Mucosa of stomach (tissue), 1 donor: ENCODE measurements around the gene KIFC3.

Experiments
- H3K27me3 ChIP-seq: one replicate; pipeline ENCODE4 v1.7.0; 2013; ENCODE audit warnings: mild to moderate bottlenecking, low read length; ENCODE audit not compliant: control insufficient read depth, insufficient read depth
- H3K36me3 ChIP-seq: one replicate; pipeline ENCODE4 v1.7.0; 2013; ENCODE audit warnings: low read length; ENCODE audit not compliant: control insufficient read depth, insufficient read depth
- H3K4me1 ChIP-seq: one replicate; pipeline ENCODE4 v1.7.0; 2013; ENCODE audit warnings: mild to moderate bottlenecking, low read length; ENCODE audit not compliant: control insufficient read depth, insufficient read depth
- H3K4me3 ChIP-seq: one replicate; pipeline ENCODE4 v1.7.0; 2013; ENCODE audit warnings: low read length
- H3K9ac ChIP-seq: one replicate; pipeline ENCODE4 v1.7.0; 2013; ENCODE audit warnings: mild to moderate bottlenecking, low read length, moderate library complexity
- H3K9me3 ChIP-seq: one replicate; pipeline ENCODE4 v1.7.0; 2013; ENCODE audit warnings: mild to moderate bottlenecking, low read length, moderate library complexity; ENCODE audit not compliant: control insufficient read depth
- donor health status: Pancreatic carcinoma.

KIFC3 gene

DNA sequence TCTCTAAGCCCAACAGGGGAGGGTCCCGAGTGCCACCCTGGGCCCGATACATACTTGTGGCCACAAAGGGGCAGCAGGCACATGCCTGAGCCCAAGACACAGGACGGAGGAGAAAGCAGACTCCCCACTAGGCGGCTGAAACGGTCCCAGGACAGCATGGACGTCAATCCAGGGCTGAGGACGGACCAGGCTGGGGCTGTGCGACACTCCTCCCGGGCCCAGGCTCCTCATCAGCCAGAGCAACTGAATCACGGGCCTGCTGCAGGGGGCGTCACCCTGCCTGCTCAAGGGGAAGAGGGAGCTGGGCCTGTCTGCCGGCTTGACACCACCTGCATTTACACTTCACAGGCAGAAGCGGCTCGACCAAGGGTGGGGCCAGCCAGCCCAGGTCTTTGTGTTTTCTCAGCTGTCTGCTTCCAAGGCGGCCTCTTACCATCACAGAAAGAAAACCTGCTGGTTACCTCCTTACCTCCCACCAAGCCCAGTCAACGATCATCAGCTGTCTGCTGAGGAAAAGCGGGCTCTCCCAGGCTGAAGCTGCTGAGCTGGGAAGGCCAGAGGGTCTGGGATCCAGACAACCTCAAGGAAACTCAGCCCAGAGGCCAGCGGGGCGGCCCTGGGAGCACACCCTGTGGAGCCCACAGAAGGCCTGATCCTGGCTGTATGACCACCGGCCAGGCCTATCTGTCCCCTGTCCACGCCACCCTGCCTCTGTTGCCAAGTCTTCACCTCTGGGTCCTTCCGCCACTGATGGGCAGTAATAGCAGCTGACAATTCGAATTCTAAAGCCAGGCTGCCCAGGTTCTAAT, 26.4 kb downstream of the KIFC3 start:
- H3K9ac ChIP-seq, result no peak overlapping the region
- H3K4me3 ChIP-seq, result no peak overlapping the region
- H3K27me3 ChIP-seq, result no peaks in the 10 kb centered on the region
- no peaks in the 10 kb centered on the region for H3K4me1 ChIP-seq
- H3K9me3 ChIP-seq, result no peaks in the 10 kb centered on the region
- H3K36me3 ChIP-seq, result no peaks in the 10 kb centered on the region

DNA sequence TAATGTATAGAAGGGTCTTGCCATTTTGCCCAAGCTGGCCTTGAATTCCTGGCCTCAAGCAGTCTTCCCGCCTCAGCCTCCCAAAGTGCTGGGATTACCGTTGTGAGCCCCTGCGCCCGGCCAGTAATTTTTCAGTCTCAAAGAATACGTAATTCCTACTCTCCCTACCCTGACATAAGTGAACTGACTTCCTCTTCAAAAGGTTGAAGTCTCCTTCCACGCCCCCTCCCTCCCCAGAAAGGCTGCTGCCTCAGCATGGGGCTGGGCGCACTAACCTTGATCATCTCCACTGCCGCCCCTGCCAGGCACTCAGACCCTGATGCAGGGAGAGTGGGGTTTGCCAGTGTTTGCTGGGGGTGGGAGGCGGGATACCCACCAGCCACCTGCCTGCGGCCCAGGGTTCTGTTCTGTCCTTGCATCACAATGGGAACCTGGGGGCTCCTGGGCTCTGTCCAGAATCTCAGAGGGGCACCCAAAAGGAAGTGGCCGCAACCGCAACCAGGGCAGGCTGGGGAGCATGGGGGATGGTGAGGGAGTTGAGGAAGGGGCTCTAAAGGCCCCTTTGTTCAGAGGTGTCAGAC, 27.5 kb downstream of the KIFC3 start:
- no peaks in the 10 kb centered on the region for H3K36me3 ChIP-seq
- H3K4me1 ChIP-seq, result no peaks in the 10 kb centered on the region
- no peak overlapping the region for H3K9ac ChIP-seq
- no peaks in the 10 kb centered on the region for H3K9me3 ChIP-seq
- no peaks in the 10 kb centered on the region for H3K27me3 ChIP-seq
- H3K4me3 ChIP-seq, result no peak overlapping the region

DNA sequence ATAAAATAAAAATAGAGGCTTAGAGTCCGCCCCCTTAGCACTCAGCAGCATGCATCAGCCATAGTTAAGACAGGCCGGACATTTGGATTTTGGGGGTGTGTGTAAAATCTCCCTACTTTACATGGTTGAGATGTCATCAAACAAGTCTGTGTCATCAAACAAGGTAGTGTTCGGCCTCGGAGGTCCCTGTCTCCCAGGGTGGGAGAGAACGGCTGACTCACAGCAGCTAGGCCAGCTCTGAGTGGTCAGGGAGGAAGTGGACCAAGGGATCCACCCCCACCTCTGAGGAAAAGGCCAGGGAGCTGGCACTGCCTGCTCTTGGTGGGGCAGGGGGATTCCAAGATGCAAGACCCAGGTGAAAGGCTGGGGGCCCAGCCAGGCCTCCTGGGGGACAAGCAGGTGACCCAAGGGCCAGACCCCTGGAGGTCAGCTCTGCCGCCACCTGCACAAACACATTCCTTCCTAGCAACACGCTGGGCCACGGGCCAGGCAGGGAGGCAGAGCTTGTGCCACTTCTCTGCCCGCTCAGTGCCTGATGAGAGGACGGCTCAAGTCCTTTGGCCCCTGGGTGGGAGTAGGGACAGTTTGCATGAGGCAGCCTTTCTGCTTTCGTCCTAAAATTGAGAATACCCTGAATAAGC, 28.5 kb downstream of the KIFC3 start:
- Histone ChIP-seq H3K27me3 (no peaks in the 10 kb centered on the region), H3K9ac (no peak overlapping the region), H3K4me1 (no peaks in the 10 kb centered on the region), H3K36me3 (no peaks in the 10 kb centered on the region), H3K9me3 (no peaks in the 10 kb centered on the region), H3K4me3 (no peak overlapping the region)

DNA sequence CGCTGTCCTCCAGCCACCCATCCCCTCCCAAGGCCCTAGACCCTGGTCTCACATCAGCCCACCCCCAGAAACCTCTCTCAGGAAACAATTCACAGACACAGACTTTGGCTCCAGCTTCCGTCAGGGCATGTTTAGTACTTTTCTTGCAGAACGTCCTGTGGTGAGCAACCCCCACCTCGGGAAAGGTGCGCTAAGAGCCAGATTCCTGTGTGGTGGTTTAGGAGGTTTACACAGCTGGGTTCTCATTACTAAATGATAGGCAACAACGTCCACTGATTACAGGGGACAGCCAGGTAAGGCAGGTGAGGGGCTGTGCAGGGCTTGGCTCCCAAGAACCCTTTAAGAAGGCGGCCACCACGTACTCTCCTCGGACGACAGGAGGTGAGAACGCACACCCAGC, 29.3 kb downstream of the KIFC3 start:
- Histone ChIP-seq H3K9me3 (no peaks in the 10 kb centered on the region), H3K4me1 (no peaks in the 10 kb centered on the region), H3K4me3 (no peak overlapping the region), H3K9ac (no peak overlapping the region), H3K36me3 (no peaks in the 10 kb centered on the region), H3K27me3 (no peaks in the 10 kb centered on the region)

DNA sequence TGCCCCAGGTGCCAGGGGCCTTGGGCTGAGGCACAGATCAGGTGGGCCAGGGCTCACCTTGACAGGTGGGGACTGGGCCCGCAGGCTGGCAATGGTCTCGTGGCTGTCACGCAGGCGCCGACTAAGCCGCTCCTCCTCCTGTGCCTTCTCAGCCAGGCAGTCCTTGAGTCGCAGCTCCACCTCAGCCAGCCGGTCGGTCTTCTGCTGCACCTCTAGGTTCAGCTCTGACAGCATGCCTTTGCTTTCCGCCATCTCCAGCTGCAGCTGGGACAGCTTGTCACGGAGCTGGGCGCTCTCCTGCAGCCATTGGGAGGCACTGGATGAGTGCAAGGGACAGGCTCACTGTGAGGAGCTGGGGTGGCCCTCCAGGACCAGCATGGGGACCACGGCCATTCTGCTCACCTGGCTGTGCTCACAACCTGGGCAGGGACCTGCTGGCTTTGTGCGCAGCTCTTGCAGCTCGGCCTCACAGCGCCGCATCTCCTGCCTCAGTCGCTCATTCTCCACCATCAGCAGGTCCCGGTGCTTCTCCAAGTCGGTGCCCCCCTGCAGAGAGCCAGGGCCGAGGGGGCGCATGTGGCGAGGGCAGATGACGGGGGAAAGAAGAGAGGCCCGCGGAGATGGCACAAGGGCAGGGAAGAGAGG, 31.0 kb downstream of the KIFC3 start:
- H3K27me3 ChIP-seq, result no peaks in the 10 kb centered on the region
- no peaks in the 10 kb centered on the region for H3K36me3 ChIP-seq
- no peaks in the 10 kb centered on the region for H3K4me1 ChIP-seq
- no peak overlapping the region for H3K9ac ChIP-seq
- H3K9me3 ChIP-seq, result no peaks in the 10 kb centered on the region
- H3K4me3 ChIP-seq, result no peak overlapping the region

DNA sequence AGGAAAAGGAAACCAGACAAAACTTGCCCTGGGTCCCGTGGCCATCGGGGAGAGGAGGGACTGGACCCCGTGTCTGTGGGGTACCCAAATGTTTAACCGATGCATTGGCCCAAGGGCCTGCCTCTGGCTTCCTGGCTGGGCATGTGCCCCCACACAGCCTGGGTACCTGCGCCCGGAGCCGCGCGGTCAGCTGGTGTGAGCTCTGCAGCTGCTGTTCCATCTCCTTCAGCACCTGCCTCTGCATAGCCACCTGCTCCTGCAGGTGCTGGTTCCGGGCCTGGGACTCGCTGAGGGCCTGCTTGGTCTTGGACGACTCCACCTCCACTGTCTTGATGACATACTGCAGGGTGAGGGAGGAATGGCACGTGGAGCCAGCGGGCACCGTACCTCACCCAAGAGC, 31.9 kb downstream of the KIFC3 start:
- Histone ChIP-seq H3K36me3 (no peaks in the 10 kb centered on the region), H3K4me1 (no peaks in the 10 kb centered on the region), H3K9ac (no peak overlapping the region), H3K9me3 (no peaks in the 10 kb centered on the region), H3K27me3 (no peaks in the 10 kb centered on the region), H3K4me3 (no peak overlapping the region)

DNA sequence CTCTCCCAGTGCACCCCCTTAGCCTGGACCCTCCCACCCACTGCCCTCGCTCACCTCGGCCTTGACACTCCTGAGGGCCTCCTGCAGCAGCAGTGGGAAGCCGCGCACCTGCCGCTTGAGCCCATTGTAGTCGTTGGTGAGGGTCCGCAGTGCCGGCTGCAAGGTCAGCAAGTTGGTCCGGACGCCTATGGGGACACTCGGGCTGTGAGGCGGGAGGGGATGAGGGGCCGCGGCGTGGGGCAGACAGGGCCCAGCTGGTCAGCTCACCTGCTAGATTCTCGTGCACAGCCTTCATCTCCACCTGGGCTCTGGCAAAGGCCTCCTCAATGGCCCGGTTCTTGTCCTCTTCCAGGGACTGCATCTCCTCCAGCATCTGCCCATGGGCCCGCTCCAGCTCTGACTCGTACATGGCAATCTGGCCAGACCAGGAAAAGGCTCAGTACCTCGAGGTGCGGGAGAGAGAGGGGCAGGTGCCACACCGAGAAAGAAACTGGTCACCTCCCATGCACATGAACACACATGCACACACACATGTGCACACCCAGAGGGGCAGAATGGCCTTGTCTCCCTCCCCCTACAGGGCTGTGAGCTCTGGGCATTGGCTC, 32.6 kb downstream of the KIFC3 start:
- no peaks in the 10 kb centered on the region for H3K9me3 ChIP-seq
- H3K4me3 ChIP-seq, result no peak overlapping the region
- H3K36me3 ChIP-seq, result no peaks in the 10 kb centered on the region
- no peaks in the 10 kb centered on the region for H3K27me3 ChIP-seq
- H3K9ac ChIP-seq, result no peak overlapping the region
- no peaks in the 10 kb centered on the region for H3K4me1 ChIP-seq

DNA sequence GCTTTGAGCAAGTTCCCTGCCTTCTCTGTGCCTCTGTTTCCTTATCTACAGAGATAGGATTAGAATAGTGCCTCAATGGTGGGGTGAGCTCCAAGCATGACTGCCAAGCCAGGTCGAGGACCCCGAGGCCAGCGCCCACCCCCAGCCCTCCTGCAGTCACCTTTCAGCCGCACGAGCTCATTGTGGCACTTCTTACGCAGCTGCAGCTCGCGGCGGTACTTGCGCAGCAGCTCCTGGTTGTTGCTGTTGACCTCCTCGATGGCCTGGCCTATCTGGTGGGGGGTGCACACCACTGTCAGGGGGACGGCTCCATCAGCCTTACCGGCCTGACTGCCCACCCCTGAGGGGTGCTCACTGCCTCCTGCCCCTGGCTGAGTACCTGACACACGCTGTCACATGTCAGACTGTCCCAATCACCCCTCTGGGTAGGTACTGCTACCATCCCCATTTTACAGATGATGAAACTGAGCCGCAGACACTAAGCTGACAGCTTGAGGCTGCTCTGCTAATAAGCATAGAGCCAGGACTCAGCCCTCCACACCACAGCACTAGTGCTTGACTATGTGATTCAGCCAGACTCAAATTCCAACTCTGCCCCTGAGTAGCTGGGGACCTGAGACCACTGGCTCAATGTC, 35.5 kb downstream of the KIFC3 start:
- H3K36me3 ChIP-seq, result no peaks in the 10 kb centered on the region

DNA sequence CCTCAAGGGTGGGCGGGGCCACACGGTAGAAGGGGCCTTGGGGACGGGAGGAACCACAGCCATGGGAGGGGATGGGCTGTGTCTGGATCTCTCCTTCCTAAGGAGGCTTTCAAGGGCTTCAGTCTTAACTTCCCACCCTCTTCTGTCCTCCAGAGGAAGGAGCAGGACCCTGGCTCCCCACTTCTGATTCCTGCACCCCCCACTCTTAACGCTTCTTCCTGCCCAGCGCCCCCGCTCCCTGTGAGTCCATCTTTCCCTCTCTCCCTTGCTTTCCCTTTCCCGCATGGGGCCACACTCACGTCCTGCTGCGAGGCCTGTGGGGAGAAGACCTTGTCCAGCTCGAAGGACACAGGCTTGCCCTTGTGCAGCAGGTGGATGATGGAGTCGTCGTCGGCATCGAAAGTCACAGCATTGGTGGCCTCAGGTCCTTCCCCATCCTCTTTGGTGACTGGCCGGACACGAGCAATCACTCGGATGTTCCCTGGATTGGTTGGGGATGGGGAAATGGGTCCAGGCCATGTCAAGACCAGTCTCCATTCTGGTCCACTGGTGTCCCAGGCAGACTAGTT, 37.0 kb downstream of the KIFC3 start:
- H3K4me1 ChIP-seq, result no peaks in the 10 kb centered on the region
- H3K4me3 ChIP-seq, result no peak overlapping the region
- no peaks in the 10 kb centered on the region for H3K9me3 ChIP-seq
- no peak overlapping the region for H3K9ac ChIP-seq
- H3K27me3 ChIP-seq, result no peaks in the 10 kb centered on the region
- no peaks in the 10 kb centered on the region for H3K36me3 ChIP-seq

More for the DNA sequence above, 35.5 kb downstream of the KIFC3 start:
- Histone ChIP-seq H3K4me3 (no peak overlapping the region), H3K9me3 (no peaks in the 10 kb centered on the region), H3K9ac (no peak overlapping the region), H3K4me1 (no peaks in the 10 kb centered on the region), H3K27me3 (no peaks in the 10 kb centered on the region)

DNA sequence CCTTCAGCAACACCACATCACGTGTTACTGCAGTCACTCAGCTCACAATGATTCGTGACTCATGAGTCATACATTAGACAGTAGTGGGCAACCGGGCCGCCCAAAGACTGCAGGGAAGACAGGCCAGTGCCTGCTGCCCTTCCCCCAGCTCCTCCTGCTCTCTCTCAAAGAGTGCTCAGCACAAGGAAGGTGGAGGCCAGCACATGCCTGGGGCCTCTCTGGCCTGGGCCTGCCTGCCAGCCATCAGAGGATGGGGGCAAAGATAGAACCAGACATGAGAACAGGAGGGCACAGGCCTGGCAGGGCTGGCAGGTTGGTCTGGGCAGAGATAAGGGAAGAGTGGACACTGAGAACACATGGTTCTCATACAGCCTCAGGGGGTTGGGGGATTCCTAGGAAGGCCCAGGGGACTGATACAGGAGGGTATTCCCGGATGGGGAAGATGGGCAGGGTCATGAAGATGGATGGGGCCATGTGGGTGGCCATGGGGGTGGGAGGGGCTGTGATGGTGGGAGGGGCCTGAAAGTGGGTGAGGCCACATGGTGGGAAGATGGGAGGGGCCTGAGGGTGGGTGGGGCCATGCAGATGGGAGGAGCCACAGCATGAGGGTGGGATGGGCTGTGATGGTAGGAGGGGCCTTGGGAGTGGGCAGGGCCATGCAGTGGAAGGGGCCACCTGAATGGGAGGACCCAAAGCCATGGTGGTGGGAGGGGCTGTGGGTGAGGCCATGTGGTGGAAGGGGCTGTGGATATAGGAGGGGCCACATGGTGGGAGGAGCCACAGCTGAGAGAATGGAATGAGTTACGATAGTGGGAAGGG, 37.7 kb downstream of the KIFC3 start:
- H3K27me3 ChIP-seq, result no peaks in the 10 kb centered on the region
- H3K36me3 ChIP-seq, result no peaks in the 10 kb centered on the region
- no peaks in the 10 kb centered on the region for H3K4me1 ChIP-seq
- H3K9me3 ChIP-seq, result no peaks in the 10 kb centered on the region
- H3K9ac ChIP-seq, result no peak overlapping the region
- H3K4me3 ChIP-seq, result no peak overlapping the region

DNA sequence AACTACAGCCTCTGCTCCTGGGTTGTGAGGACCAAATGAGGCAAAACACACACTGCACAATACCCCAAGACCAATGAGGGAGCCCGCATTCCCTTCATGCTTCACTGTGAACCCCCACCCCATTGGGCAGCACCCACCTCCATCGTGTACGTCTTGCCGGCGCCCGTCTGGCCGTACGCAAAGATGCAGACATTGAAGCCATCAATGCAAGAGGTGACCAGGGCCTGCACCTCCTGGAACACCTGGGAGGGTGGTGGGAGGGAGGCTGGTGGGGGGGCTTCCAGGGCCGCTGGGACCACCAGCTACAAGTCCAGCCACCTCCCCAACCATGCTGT, 38.3 kb downstream of the KIFC3 start:
- Histone ChIP-seq H3K9ac (no peak overlapping the region), H3K9me3 (no peaks in the 10 kb centered on the region), H3K36me3 (no peaks in the 10 kb centered on the region), H3K27me3 (no peaks in the 10 kb centered on the region), H3K4me1 (no peaks in the 10 kb centered on the region), H3K4me3 (no peak overlapping the region)
